Suprapubic skin (tissue), 3 donors: Measurements from ENCODE around the gene SLC30A7.

Experiments
- POLR2A ChIP-seq, 2 donors: fragments of 450-650 bp; IDR thresholded peaks; one replicate each; pipeline ENCODE4 v1.6.1; 2017; ENCODE audit warnings: antibody characterized with exemption in 2 of 2, mild to moderate bottlenecking in 2 of 2, moderate library complexity in 2 of 2
- TF ChIP-seq, protein P1 (sequence below), 2 donors: fragments of 200-600 bp in 1 of 2; fragments of 450-650 bp in 1 of 2; sonication (generic) in 1 of 2; IDR thresholded peaks; one replicate each; pipeline ENCODE4 v1.5.1; 2016 to 2019; ENCODE audit warnings: antibody characterized with exemption in 2 of 2, mild to moderate bottlenecking in 1 of 2, moderate library complexity in 1 of 2

DNA sequence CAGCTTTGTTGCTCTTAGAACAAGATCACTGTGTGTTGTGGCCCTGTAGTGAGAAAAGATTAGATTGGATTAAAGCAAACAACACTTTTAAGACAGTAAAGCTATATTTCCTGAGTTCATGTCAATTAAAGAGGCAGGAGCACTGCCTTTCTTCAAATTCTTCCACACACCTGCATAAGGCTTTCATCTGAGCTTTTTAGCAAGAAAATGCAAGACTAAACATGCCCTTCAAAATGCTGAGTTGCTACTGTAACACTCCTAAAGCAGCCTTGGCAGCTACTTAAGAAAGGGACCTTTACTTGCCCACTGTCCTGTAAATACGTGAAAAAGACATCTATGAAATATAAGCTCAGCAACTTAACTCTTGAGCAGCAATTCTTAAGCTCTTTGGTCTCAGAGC lies 117.9 kb downstream of the SLC30A7 start:
- TF ChIP-seq, protein P1, sequence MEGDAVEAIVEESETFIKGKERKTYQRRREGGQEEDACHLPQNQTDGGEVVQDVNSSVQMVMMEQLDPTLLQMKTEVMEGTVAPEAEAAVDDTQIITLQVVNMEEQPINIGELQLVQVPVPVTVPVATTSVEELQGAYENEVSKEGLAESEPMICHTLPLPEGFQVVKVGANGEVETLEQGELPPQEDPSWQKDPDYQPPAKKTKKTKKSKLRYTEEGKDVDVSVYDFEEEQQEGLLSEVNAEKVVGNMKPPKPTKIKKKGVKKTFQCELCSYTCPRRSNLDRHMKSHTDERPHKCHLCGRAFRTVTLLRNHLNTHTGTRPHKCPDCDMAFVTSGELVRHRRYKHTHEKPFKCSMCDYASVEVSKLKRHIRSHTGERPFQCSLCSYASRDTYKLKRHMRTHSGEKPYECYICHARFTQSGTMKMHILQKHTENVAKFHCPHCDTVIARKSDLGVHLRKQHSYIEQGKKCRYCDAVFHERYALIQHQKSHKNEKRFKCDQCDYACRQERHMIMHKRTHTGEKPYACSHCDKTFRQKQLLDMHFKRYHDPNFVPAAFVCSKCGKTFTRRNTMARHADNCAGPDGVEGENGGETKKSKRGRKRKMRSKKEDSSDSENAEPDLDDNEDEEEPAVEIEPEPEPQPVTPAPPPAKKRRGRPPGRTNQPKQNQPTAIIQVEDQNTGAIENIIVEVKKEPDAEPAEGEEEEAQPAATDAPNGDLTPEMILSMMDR (IDR thresholded peaks at IDR 0.05), result no peak
- TF ChIP-seq POLR2A (IDR thresholded peaks at IDR 0.05), result no peak
